HEK293 (cell line): Measurements from ENCODE around the gene TNS3.

ENCODE experiments used
- CTCF ChIA-PET: fragments of 350-600 bp; formaldehyde crosslinking; extraction: SDS; loops from one replicate; lab custom pipeline; 2021; ENCODE audit warnings: antibody characterized with exemption; lab: Yijun Ruan, JAX
- POLR2A ChIA-PET: fragments of 300-600 bp; formaldehyde crosslinking; extraction: SDS; loops from one replicate; lab custom pipeline; 2020; ENCODE audit warnings: antibody characterized with exemption, inconsistent platforms; lab: Yijun Ruan, JAX
- H3K27ac ChIP-seq: fragments of 200-500 bp; sonication (Bioruptor generic); 2 replicates; pipeline ENCODE4 v1.5.1; 2014; ENCODE audit warnings: low read depth, low read length, control low read depth, inconsistent platforms; ENCODE audit errors: extremely low read depth
- H3K36me3 ChIP-seq, 2 experiments: fragments of 200-500 bp in 1 of 2; sonication (Bioruptor generic) in 1 of 2; 1 replicate in 1 of 2; 2 replicates in 1 of 2; pipeline ENCODE4 v1.5.1; 2014 to 2017; ENCODE audit warnings: inconsistent platforms in 2 of 2, low read length in 2 of 2; ENCODE audit not compliant: control insufficient read depth in 2 of 2, insufficient read depth in 1 of 2
- H3K4me1 ChIP-seq: fragments of 200-500 bp; sonication (Bioruptor generic); 2 replicates; pipeline ENCODE4 v1.5.1; 2014; ENCODE audit warnings: mild to moderate bottlenecking, low read length, inconsistent platforms; ENCODE audit not compliant: control insufficient read depth, insufficient read depth
- H3K4me3 ChIP-seq: 2 replicates; pipeline ENCODE4 v1.5.1; 2011; ENCODE audit warnings: low read depth, mild to moderate bottlenecking, control low read depth, low read length, moderate library complexity
- H3K9me3 ChIP-seq: fragments of 200-500 bp; sonication (Bioruptor generic); 2 replicates; pipeline ENCODE4 v1.5.1; 2014; ENCODE audit warnings: low read depth, low read length, inconsistent platforms; ENCODE audit not compliant: control insufficient read depth, insufficient read depth
- FEZF1 ChIP-seq: fragments of 450-650 bp; formaldehyde crosslinking; IDR thresholded peaks from 2 replicates; pipeline ENCODE4 v1.5.1; 2016; ENCODE audit warnings: missing biosample characterization, missing genetic modification characterization
- GLIS1 ChIP-seq: fragments of 450-650 bp; formaldehyde crosslinking; IDR thresholded peaks from 2 replicates; pipeline ENCODE4 v1.5.1; 2016; ENCODE audit warnings: missing biosample characterization, missing genetic modification characterization
- GLIS2 ChIP-seq: fragments of 450-650 bp; formaldehyde crosslinking; IDR thresholded peaks from 2 replicates; pipeline ENCODE4 v1.5.1; 2016; ENCODE audit warnings: missing biosample characterization, missing genetic modification characterization
- MEIS1 ChIP-seq: sonication (generic); formaldehyde crosslinking; IDR thresholded peaks from 2 replicates; pipeline ENCODE4 v1.8.1; 2022; ENCODE audit warnings: missing genetic modification reagents, mild to moderate bottlenecking, borderline replicate concordance
- PRDM1 ChIP-seq: fragments of 450-650 bp; formaldehyde crosslinking; IDR thresholded peaks from 2 replicates; pipeline ENCODE4; 2016; ENCODE audit warnings: missing biosample characterization, missing genetic modification characterization
- SETDB1 ChIP-seq: IDR thresholded peaks from one replicate; pipeline ENCODE4 v1.6.1; 2017; ENCODE audit warnings: mild to moderate bottlenecking, low read length, moderate library complexity, mixed read lengths; ENCODE audit not compliant: insufficient read length
- SP2 ChIP-seq: fragments of 450-650 bp; formaldehyde crosslinking; IDR thresholded peaks from 2 replicates; pipeline ENCODE4 v1.5.1; 2016; ENCODE audit warnings: missing biosample characterization, missing genetic modification characterization
- ZBTB17 ChIP-seq: fragments of 450-650 bp; formaldehyde crosslinking; IDR thresholded peaks from 2 replicates; pipeline ENCODE4 v1.5.1; 2016; ENCODE audit warnings: missing biosample characterization, missing genetic modification characterization
- ZFHX2 ChIP-seq: fragments of 450-650 bp; formaldehyde crosslinking; conservative IDR thresholded peaks from 2 replicates; pipeline ENCODE4 v1.5.1; 2016; ENCODE audit warnings: missing biosample characterization, missing genetic modification characterization
- ZNF18 ChIP-seq: fragments of 450-650 bp; formaldehyde crosslinking; IDR thresholded peaks from 2 replicates; pipeline ENCODE4 v1.5.1; 2016; ENCODE audit warnings: missing biosample characterization, missing genetic modification characterization
- ZNF2 ChIP-seq: fragments of 450-650 bp; formaldehyde crosslinking; IDR thresholded peaks from 2 replicates; pipeline ENCODE4 v1.5.1; 2016; ENCODE audit warnings: missing biosample characterization, missing genetic modification characterization
- ZNF324 ChIP-seq: fragments of 450-650 bp; formaldehyde crosslinking; IDR thresholded peaks from 2 replicates; pipeline ENCODE4 v1.5.1; 2016; ENCODE audit warnings: missing biosample characterization, missing genetic modification characterization
- ZNF335 ChIP-seq: fragments of 450-650 bp; formaldehyde crosslinking; conservative IDR thresholded peaks from 2 replicates; pipeline ENCODE4 v1.5.1; 2016; ENCODE audit warnings: missing biosample characterization, missing genetic modification characterization
- ZNF473 ChIP-seq: fragments of 450-650 bp; formaldehyde crosslinking; IDR thresholded peaks from 2 replicates; pipeline ENCODE4 v1.5.1; 2017; ENCODE audit warnings: missing biosample characterization, missing genetic modification characterization
- ZNF600 ChIP-seq: fragments of 450-650 bp; formaldehyde crosslinking; IDR thresholded peaks from 2 replicates; pipeline ENCODE4 v1.5.1; 2016; ENCODE audit warnings: missing biosample characterization, missing genetic modification characterization
- ZNF626 ChIP-seq: fragments of 450-650 bp; sonication (Bioruptor Pico); formaldehyde crosslinking; IDR thresholded peaks from 2 replicates; pipeline ENCODE4 v1.5.1; 2018; ENCODE audit warnings: missing biosample characterization, missing genetic modification characterization, inconsistent platforms
- ZNF639 ChIP-seq: fragments of 450-650 bp; formaldehyde crosslinking; IDR thresholded peaks from 2 replicates; pipeline ENCODE4 v1.5.1; 2016; ENCODE audit warnings: missing biosample characterization, missing genetic modification characterization
- ZNF654 ChIP-seq: fragments of 450-650 bp; formaldehyde crosslinking; IDR thresholded peaks from 2 replicates; pipeline ENCODE4 v1.5.1; 2016; ENCODE audit warnings: low read depth, missing biosample characterization, missing genetic modification characterization
- ZNF670 ChIP-seq: fragments of 450-650 bp; formaldehyde crosslinking; IDR thresholded peaks from 2 replicates; pipeline ENCODE4 v1.5.1; 2016; ENCODE audit warnings: missing biosample characterization, missing genetic modification characterization, low read depth
- ZNF677 ChIP-seq: fragments of 450-650 bp; IDR thresholded peaks from 2 replicates; pipeline ENCODE4 v1.5.0; 2018; ENCODE audit warnings: missing biosample characterization, mild to moderate bottlenecking, missing genetic modification characterization, moderate library complexity
- ZNF747 ChIP-seq: fragments of 450-650 bp; formaldehyde crosslinking; IDR thresholded peaks from 2 replicates; pipeline ENCODE4 v1.5.1; 2016; ENCODE audit warnings: missing biosample characterization, missing genetic modification characterization
- ZSCAN4 ChIP-seq: fragments of 450-650 bp; formaldehyde crosslinking; IDR thresholded peaks from 2 replicates; pipeline ENCODE4 v1.5.1; 2017; ENCODE audit warnings: missing biosample characterization, missing genetic modification characterization
- TF ChIP-seq, protein P1 (sequence below): fragments of 450-650 bp; formaldehyde crosslinking; IDR thresholded peaks from 2 replicates; pipeline ENCODE4 v1.5.1; 2017; ENCODE audit warnings: missing biosample characterization, missing genetic modification characterization
- TF ChIP-seq, protein P2 (sequence below): fragments of 450-650 bp; formaldehyde crosslinking; IDR thresholded peaks from 2 replicates; pipeline ENCODE4 v1.5.1; 2017; ENCODE audit warnings: missing biosample characterization, mild to moderate bottlenecking, missing genetic modification characterization, moderate library complexity
- TF ChIP-seq, protein P3 (sequence below): fragments of 450-650 bp; formaldehyde crosslinking; IDR thresholded peaks from 2 replicates; pipeline ENCODE4 v1.5.1; 2016; ENCODE audit warnings: missing biosample characterization, missing genetic modification characterization

The TNS3 gene

DNA sequence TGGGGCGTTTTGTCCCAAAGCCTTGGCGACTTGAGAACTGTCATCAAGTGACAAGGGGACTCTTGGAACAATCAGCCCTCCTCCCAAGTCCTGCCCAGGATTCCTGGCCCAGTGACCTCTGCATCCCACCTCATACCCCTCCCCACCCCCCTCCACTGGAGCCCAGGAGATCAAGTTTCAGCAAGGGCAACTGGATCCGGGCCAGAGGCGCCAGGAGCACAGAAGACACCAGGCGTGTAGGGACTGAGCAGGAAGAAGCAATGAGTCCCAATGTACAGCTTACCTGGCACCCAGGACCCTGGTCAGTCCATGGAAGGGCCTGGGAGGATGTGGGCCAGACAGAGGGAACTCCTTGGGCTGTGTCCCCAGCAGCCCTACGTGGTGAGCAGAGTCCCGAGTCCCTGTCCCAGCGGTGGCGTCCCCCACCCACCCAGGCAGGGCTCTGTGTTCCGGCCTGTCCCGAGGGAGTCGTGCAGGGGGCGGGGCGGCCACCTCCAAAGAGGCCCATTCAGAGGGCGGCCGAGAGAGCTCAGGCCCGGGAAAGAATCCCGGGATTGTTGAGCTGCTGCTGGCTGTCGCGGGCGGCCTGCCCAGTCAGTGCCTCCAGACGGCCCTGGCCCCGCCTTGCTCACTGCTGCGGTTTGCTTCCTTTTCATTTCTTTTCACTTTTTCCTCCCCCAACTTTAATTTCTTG is 254.1 kb downstream of the TNS3 start (continued):
- TF ChIP-seq, protein P1, sequence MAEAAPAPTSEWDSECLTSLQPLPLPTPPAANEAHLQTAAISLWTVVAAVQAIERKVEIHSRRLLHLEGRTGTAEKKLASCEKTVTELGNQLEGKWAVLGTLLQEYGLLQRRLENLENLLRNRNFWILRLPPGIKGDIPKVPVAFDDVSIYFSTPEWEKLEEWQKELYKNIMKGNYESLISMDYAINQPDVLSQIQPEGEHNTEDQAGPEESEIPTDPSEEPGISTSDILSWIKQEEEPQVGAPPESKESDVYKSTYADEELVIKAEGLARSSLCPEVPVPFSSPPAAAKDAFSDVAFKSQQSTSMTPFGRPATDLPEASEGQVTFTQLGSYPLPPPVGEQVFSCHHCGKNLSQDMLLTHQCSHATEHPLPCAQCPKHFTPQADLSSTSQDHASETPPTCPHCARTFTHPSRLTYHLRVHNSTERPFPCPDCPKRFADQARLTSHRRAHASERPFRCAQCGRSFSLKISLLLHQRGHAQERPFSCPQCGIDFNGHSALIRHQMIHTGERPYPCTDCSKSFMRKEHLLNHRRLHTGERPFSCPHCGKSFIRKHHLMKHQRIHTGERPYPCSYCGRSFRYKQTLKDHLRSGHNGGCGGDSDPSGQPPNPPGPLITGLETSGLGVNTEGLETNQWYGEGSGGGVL, result peak; percentile 73
- no peak for TF ChIP-seq ZNF670 (tag by site-specific recombination)
- TF ChIP-seq SETDB1, result no peak
- peak; percentile 62; the same call in 1 of the 2 replicates for TF ChIP-seq GLIS2 (tag by site-specific recombination)
- TF ChIP-seq ZNF639 (tag by site-specific recombination), result no peak
- 0 out of 2 replicates have a peak, but pooled peaks have one; percentile 34 for TF ChIP-seq PRDM1 (tag by site-specific recombination)
- TF ChIP-seq ZNF600, result peak; percentile 44; the same call in 1 of the 2 replicates
- TF ChIP-seq ZNF626 (tag by site-specific recombination), result no peak
- TF ChIP-seq SP2 (tag by site-specific recombination), result peak; percentile 37; the same call in 1 of the 2 replicates
- TF ChIP-seq ZFHX2 (tag by site-specific recombination), result peak; percentile 43; the same call in 1 of the 2 replicates
- peak; percentile 52 for TF ChIP-seq GLIS1 (tag by site-specific recombination)
- TF ChIP-seq ZNF677 (tag by site-specific recombination), result no peak
- no peak for TF ChIP-seq ZSCAN4 (tag by site-specific recombination)
- TF ChIP-seq, protein P2, sequence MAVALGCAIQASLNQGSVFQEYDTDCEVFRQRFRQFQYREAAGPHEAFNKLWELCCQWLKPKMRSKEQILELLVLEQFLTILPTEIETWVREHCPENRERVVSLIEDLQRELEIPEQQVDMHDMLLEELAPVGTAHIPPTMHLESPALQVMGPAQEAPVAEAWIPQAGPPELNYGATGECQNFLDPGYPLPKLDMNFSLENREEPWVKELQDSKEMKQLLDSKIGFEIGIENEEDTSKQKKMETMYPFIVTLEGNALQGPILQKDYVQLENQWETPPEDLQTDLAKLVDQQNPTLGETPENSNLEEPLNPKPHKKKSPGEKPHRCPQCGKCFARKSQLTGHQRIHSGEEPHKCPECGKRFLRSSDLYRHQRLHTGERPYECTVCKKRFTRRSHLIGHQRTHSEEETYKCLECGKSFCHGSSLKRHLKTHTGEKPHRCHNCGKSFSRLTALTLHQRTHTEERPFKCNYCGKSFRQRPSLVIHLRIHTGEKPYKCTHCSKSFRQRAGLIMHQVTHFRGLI, result no peak
- peak; percentile 56 for TF ChIP-seq ZBTB17 (tag by site-specific recombination)
- peak; percentile 92 for TF ChIP-seq ZNF335 (tag by site-specific recombination)
- no peak for TF ChIP-seq ZNF18 (tag by site-specific recombination)
- no peak for TF ChIP-seq FEZF1 (tag by site-specific recombination)
- no peak for TF ChIP-seq ZNF747 (tag by site-specific recombination)
- no peak for TF ChIP-seq ZNF654 (tag by site-specific recombination)

DNA sequence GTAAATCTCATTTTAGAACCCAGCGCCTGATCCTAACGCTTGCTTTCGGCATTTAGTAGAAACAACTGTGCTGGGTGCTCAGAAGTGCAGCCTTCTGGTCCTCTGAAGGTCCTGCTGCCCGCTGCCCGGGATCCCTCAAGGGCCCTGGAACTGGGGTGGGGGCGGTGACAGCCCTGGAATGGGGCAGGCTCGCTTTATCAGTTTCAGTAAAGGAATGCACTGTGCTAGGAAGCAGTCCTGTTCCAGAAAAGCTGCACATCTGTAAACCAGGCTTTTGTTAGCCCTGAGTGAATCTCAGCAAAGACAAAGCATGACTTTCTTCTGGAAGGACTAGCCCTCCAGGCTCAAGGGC is 254.6 kb downstream of the TNS3 start:
- Histone ChIP-seq H3K4me1 (peaks cover 5% of the 10 kb centered on the region), H3K9me3 (no peaks in the 10 kb centered on the region), H3K36me3 (no peaks in the 10 kb centered on the region), H3K4me3 (no peak overlapping the region), H3K27ac (peak overlapping the region; percentile 69; the same call in 1 of the 2 replicates)
- ChIA-PET CTCF (no interaction called here), POLR2A (no interaction called here)
- TF ChIP-seq, protein P3, sequence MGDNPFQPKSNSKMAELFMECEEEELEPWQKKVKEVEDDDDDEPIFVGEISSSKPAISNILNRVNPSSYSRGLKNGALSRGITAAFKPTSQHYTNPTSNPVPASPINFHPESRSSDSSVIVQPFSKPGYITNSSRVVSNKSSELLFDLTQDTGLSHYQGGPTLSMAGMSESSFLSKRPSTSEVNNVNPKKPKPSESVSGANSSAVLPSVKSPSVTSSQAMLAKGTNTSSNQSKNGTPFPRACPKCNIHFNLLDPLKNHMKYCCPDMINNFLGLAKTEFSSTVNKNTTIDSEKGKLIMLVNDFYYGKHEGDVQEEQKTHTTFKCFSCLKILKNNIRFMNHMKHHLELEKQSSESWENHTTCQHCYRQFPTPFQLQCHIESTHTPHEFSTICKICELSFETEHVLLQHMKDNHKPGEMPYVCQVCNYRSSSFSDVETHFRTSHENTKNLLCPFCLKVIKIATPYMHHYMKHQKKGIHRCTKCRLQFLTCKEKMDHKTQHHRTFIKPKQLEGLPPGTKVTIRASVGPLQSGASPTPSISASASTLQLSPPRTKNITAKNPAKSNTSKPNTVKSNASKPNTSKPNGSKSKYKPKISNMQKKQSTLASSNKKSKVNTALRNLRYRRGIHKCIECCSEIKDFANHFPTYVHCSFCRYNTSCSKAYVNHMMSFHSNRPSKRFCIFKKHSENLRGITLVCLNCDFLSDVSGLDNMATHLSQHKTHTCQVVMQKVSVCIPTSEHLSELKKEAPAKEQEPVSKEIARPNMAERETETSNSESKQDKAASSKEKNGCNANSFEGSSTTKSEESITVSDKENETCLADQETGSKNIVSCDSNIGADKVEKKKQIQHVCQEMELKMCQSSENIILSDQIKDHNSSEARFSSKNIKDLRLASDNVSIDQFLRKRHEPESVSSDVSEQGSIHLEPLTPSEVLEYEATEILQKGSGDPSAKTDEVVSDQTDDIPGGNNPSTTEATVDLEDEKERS (tag by site-specific recombination), result no peak
- no peak for TF ChIP-seq MEIS1 (CRISPR knock-in tag)
- no peak for TF ChIP-seq ZNF18 (tag by site-specific recombination)
- TF ChIP-seq ZNF473 (tag by site-specific recombination), result no peak
- TF ChIP-seq ZFHX2 (tag by site-specific recombination), result no peak
- no peak for TF ChIP-seq ZNF324
- TF ChIP-seq ZNF2 (tag by site-specific recombination), result no peak
